Lower leg skin (tissue), 4 donors: ENCODE measurements around the gene LSG1. TPM values are rescaled to one million over a fixed set of nuclear protein-coding genes. Genes with fewer than 3 reads are reported as not detected.

Experiments
- DNase-seq, 2 donors: peaks; one replicate each; pipeline ENCODE4 v3.0.0-alpha.2; 2019; ENCODE audit warnings: low spot score in 2 of 2
- H3K4me3 ChIP-seq: fragments of 200-600 bp; sonication (generic); 2 replicates; pipeline ENCODE4 v1.5.1; 2017; ENCODE audit warnings: mild to moderate bottlenecking, low read depth; ENCODE audit not compliant: poor library complexity, severe bottlenecking
- CTCF ChIP-seq, 3 donors: fragments of 450-650 bp; IDR thresholded peaks; one replicate each; pipeline ENCODE4 v1.5.1; 2016; ENCODE audit warnings: antibody characterized with exemption in 3 of 3, mild to moderate bottlenecking in 3 of 3, moderate library complexity in 2 of 3
- POLR2A ChIP-seq, 2 donors: fragments of 450-650 bp; IDR thresholded peaks; one replicate each; pipeline ENCODE4 v1.6.1; 2016 to 2017; ENCODE audit warnings: antibody characterized with exemption in 2 of 2, mild to moderate bottlenecking in 1 of 2, moderate library complexity in 1 of 2
- WGBS, 2 donors: methylation state at CpG; one replicate each; pipeline ENCODE4 v1.1.5; 2018; 5-methylcytosine and 5-hydroxymethylcytosine counted together
- intact Hi-C: fragments of 100-400 bp; cut with DNase I; formaldehyde crosslinking; loops from one replicate; pipeline ENCODE4 v1.15.0; 2023; ENCODE audit warnings: low total_unique reads
- total RNA-seq, 4 donors: library from RNA; depleted of rRNA; stranded (reverse); fragments of >200 nt; gene quantifications; one replicate each; pipeline ENCODE4 v1.1.0, GENCODE V29; 2016

The LSG1 gene
- total RNA-seq, 4 donors from 2014 or later: 31.7 to 45.9 (median 38.9) TPM

GRCh38 chr3:194689493-194689944 is 17.5 kb upstream of the LSG1 start:
- no peak overlapping the region for H3K4me3 ChIP-seq
- intact Hi-C loops: loop anchor here (5.0 kb wide), 1 partner anchor 573 kb away; no protein-coding TSS in a partner anchor
- peak in 1 of 2 donors; percentile 88 for DNase-seq
- 35 to 41% methylated on average over 9 of the region's 9 CpGs for WGBS, 2 donors
- TF ChIP-seq POLR2A (IDR thresholded peaks at IDR 0.05) (no peak), CTCF (IDR thresholded peaks at IDR 0.05) (no peak)

GRCh38 chr3:194688946-194689345 is 17.0 kb upstream of the LSG1 start:
- 70 to 75% methylated on average over 6 of the region's 6 CpGs for WGBS, 2 donors
- TF ChIP-seq POLR2A (IDR thresholded peaks at IDR 0.05) (no peak), CTCF (IDR thresholded peaks at IDR 0.05) (no peak)
- peak in 1 of 2 donors; percentile 36 for DNase-seq
- no peak overlapping the region for H3K4me3 ChIP-seq
- intact Hi-C loops: loop anchor here (5.0 kb wide), 1 partner anchor 573 kb away; no protein-coding TSS in a partner anchor

- WGBS, 2 donors: 20 to 40% methylated on average over 14 to 16 of the region's 16 CpGs
Measured at GRCh38 chr3:194688200-194688740, 16.3 kb upstream of the LSG1 start.

GRCh38 chr3:194687638-194688199 is 15.7 kb upstream of the LSG1 start:
- TF ChIP-seq POLR2A (IDR thresholded peaks at IDR 0.05): no peak
- no peak for TF ChIP-seq CTCF (IDR thresholded peaks at IDR 0.05)
- H3K4me3 ChIP-seq: peak overlapping the region; percentile 33
- WGBS, 2 donors: 4 to 5% methylated on average over 22 to 56 of the region's 57 CpGs
- intact Hi-C loops: loop anchor here (5.0 kb wide), 1 partner anchor 575 kb away; no protein-coding TSS in a partner anchor
- DNase-seq: peak in 1 of 2 donors; percentile 94

More at GRCh38 chr3:194688200-194688740, 16.3 kb upstream of the LSG1 start:
- intact Hi-C loops: loop anchor here (5.0 kb wide), 1 partner anchor 574 kb away; no protein-coding TSS in a partner anchor
- no peak for TF ChIP-seq POLR2A (IDR thresholded peaks at IDR 0.05)
- TF ChIP-seq CTCF (IDR thresholded peaks at IDR 0.05): no peak
- H3K4me3 ChIP-seq: peak overlapping the region; percentile 19
- DNase-seq: peak in 1 of 2 donors; percentile 89

- H3K4me3 ChIP-seq: peak overlapping the region; percentile 33
- peak in 1 of 2 donors; percentile 90 for DNase-seq
- intact Hi-C loops: loop anchor here (5.0 kb wide), 1 partner anchor 575 kb away; no protein-coding TSS in a partner anchor
- no peak for TF ChIP-seq POLR2A (IDR thresholded peaks at IDR 0.05)
- no peak for TF ChIP-seq CTCF (IDR thresholded peaks at IDR 0.05)
- 2 to 3% methylated on average over 54 to 66 of the region's 86 CpGs for WGBS, 2 donors
Measured at GRCh38 chr3:194686816-194687637, 15.0 kb upstream of the LSG1 start.
